GM21423 (cell line): ENCODE measurements around the gene TSC22D4.

Experiments
- ATAC-seq: cut with Tn5 transposase; IDR thresholded peaks from one replicate; pipeline ENCODE4 v1.9.1; 2021; ENCODE audit warnings: mild to moderate bottlenecking, moderate library complexity; ENCODE audit not compliant: unreplicated experiment

The TSC22D4 gene

DNA sequence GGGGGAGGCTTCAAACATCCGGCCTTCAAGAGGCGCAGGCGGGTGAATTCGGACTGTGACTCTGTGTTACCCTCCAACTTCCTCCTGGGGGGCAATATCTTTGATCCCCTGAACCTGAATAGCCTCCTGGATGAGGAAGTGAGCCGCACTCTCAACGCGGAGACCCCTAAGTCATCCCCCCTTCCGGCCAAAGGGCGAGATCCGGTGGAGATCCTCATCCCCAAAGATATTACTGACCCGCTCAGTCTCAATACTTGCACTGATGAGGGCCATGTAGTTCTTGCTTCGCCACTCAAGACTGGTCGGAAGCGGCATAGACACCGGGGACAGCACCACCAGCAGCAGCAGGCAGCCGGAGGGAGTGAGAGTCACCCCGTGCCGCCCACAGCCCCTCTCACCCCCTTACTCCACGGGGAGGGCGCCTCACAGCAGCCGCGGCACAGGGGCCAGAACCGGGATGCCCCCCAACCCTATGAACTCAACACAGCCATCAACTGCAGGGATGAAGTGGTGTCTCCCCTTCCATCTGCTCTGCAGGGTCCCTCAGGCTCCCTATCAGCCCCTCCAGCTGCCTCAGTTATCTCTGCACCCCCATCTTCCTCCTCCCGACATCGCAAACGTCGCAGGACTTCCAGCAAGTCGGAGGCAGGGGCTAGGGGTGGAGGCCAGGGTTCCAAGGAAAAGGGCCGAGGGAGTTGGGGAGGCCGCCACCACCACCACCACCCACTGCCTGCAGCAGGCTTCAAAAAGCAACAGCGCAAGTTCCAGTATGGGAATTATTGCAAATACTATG is 48.3 kb downstream of the TSC22D4 start:
- no peak for ATAC-seq

- ATAC-seq, result peak; percentile 31
Observed at GRCh38 chr7:100429637-100430492, 49.1 kb downstream of the TSC22D4 start, which contains the start of gene MEPCE. TSS of gene MEPCE (plus strand) at chr7:100429831. CDS start at chr7:100430019, 188 bp downstream.

DNA sequence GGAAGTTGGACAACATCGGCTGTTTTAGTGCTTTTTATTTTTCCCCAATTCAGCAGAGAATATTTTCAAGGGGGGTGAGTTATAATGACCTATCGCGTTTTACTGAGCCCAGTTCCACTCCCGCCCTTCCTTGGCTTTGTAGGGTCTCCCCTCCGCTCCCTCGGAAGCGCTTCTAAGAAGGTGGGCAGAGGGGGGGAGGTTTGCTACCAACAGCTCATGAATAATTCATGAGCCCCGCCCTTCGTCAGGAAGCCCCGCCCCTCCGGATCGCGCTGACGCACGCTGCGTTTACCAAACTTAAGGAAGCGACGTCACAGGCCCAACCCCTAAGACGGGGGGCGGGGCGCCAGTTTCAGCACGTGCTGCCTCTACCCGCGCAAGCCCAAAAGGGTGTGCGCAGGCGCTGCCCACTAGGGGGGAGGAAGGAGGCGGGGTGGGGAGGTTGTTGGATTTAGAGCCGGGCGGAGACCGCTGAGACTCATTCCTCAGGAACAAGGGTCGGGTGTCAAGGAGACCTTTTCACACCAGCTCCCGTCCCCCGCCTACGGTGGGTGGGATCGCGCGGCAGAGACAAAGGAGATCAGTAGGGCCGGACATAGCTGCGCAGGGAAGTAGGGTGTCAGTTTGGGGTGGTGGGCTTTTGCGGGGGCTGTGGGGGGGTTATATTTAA is 49.9 kb downstream of the TSC22D4 start:
- peak; percentile 44 for ATAC-seq

DNA sequence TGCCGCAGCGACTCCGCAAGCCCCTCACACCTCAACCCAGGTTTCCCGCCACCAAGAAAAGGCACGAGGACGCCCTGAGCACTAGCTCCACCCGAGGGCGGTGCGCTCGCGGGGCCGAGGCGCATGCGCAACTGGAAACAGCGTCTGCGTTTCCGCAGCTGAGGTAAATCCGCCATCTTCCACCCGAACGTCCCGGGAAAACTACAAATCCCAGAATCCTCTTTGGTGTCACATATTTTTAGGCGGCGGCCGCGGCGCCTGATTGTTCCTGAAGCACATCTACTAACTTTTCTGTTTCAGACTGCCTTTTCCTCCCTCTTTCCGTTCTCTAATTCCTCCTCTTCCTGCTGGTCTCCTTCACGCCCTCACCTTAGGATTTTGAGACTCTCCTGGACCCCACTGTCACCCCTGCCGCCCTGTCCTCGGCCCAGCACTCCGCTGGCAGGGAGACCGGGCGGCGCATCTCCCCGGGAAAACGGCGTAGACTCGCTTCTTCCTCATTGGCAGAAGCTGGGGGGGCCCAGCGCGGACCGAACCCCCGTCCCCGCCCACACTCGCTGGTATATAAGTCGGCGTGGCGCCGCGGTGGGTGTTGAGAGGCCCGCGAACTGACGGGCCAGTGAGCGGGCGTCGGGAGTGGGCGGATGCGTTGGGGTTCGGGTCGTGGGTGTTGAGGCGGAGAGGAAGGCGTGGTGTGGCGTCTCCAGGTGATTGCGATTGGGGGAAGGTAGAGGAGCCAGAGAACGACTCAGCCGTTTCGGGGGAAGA is 50.6 kb downstream of the TSC22D4 start, which contains the start of gene ZCWPW1:
Gene ZCWPW1, minus strand, starts transcription at position 505 of the 768 bp plus-strand sequence. CDS start 8,054 bp downstream, outside the sequence.
- peak; percentile 40 for ATAC-seq

- no peak for ATAC-seq
Observed at GRCh38 chr7:100427762-100428198, 51.2 kb downstream of the TSC22D4 start.

DNA sequence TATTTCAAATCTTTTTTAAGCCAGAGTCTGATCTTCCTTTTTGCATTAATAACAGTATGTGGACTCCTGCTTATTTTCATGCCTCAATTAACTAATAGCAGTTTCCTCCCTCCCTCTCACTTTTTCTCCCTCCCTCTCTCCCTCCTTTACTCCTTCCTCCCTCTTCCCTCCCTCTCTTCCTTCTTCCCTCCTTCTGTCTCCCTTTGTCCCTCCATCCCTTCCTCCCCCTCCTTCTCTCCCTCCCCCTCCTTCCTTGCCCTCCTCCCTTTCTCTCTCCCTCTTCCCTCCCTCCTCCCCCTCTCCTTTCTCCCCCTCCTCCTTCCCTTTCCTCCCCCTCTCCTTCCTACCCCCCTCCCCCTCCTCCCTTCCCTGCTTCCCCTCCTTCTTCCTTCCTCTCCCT is 52.5 kb downstream of the TSC22D4 start:
- ATAC-seq, result no peak

- ATAC-seq, result no peak
Observed at GRCh38 chr7:100425347-100425746, 53.7 kb downstream of the TSC22D4 start.

- no peak for ATAC-seq
Observed at GRCh38 chr7:100423315-100423714, 55.7 kb downstream of the TSC22D4 start.

DNA sequence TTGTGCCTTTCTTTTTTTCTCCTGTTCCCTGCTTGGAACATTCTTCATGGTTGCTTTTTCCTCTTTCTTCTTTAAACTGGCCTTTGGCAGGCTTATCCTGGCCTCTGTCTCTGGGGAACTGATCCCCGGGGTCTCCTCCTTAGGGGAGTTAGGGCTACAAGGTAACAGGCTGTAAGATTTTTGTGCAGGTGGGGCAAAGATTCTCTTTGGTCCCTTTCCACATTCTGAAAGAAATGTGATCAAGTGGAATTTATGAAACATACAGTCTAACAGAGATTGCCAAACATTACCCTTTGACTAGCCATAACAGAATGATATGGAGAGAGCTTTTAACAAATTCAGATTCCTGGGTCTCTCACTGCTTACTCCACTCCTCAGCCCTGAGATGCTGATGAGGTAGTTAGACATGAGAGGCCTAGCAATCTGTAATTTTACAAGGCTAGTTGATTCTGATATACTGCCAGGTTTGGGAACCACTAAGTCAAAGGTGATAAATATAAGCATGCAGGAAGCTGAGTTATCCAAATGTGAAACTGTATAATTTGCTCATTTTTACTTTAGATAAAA is 59.3 kb downstream of the TSC22D4 start:
- ATAC-seq, result no peak

- no peak for ATAC-seq
Observed at GRCh38 chr7:100418930-100419659, 59.9 kb downstream of the TSC22D4 start.
